Left colon (tissue), 2 donors: Measurements from ENCODE around the gene TENT4A. TPM values are rescaled to one million over a fixed set of nuclear protein-coding genes. Genes with fewer than 3 reads are reported as not detected.

Experiments used
- ATAC-seq: fragments of 200-7000 bp; cut with Tn5 transposase; one replicate; pipeline ENCODE4 v1.9.1; 2020; ENCODE audit warnings: mild to moderate bottlenecking, moderate library complexity
- DNase-seq, 2 donors: peaks; one replicate each; pipeline ENCODE4 v3.0.0-alpha.2; 2020
- intact Hi-C, 2 donors: fragments of 100-400 bp; cut with DNase I in 1 of 2; cut with micrococcal nuclease in 1 of 2; formaldehyde crosslinking; loops; one replicate each; pipeline versions ENCODE4 v1.11.2 to v1.14.0; 2022; cut with DNase I, micrococcal nuclease
- total RNA-seq, 2 donors: library from RNA; stranded (reverse); fragmentation: NEBNext Ultra II Directional; extraction: Animal tissue kit (Norgen Biotek cat#: 25700); gene quantifications; one replicate each; pipeline ENCODE4 v1.2.1, GENCODE V29; 2021
- donor health status: DM: no; HTN: no; CAD: no.
- donor health status: DM: yes; HTN: yes; CAD: no.

The TENT4A gene
- total RNA-seq, 2 donors from 2014 or later: 16.5 to 18.5 TPM

- intact Hi-C loops: loop anchor here in 1 of 2 donors (10.0 kb wide), 1 partner anchor 117 kb away; no protein-coding TSS in a partner anchor
- ATAC-seq (no peak), DNase-seq (no peak)
Measured at GRCh38 chr5:6742081-6742758, 29.0 kb downstream of the TENT4A start.

DNA sequence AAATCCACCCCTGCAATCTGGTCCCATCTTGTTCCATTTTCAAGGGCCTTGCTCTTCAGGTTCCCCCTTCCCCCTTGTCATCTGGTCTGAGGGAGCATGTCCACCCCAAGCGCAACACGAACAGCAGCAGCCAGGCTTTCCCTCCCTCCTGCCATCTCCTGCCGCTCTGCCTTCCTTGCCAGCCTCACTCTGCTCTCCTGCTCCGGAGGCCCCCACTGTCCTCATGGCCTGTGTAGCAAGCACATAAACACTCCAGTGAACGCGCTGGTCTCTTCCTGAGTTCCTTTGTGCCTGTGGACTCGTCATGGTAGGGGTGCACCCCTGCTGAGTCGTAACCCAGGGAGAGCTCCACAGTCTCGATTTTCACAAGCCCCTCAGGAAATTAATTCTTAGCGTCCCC lies 29.9 kb downstream of the TENT4A start:
- ATAC-seq: no peak
- intact Hi-C loops: loop anchor here in 1 of 2 donors (10.0 kb wide), 1 partner anchor 118 kb away; no protein-coding TSS in a partner anchor
- DNase-seq: no peak

- ATAC-seq: no peak
- no peak for DNase-seq
- intact Hi-C loops: loop anchor here in 1 of 2 donors (10.0 kb wide), 1 partner anchor 120 kb away; no protein-coding TSS in a partner anchor
Measured at GRCh38 chr5:6744841-6745705, 31.8 kb downstream of the TENT4A start.

DNA sequence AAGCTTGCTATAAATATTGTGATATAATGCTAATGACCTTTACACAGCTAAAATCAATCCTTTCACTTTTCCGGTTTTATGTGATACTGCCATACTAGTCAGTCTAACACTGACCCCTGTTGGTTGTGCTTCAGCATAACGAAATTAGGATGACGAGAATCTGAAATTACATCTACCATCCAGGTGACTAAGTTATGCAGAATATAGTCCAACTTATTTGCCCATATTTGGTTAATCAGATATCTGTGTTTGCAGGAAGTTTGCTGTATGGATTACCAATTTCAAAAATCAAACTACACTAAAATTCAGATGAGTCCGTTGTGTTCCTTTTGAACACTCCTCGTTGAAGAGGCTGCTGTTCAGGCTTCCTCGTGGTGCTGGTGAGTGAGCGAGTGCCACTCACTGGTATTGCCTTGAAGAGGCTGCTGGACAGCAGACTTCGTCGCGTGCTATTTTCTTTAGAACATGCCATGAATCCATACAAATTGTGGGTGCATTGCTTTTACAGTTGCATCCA lies 32.5 kb downstream of the TENT4A start:
- ATAC-seq (peak; percentile 93), DNase-seq (no peak)

DNA sequence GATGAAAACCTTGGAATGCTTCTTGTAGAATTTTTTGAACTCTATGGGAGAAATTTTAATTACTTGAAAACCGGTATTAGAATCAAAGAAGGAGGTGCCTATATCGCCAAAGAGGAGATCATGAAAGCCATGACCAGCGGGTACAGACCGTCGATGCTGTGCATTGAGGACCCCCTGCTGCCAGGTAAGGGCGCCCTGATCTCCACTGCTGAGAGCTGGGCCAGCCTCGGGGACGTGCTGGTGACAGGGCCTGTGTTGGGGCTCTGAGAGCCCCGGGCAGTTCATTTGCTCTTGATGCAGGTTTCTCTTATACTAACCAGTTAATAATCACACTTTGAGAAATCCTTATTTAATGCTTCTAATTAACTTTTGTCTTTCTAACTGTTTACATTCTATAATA lies 33.0 kb downstream of the TENT4A start:
- DNase-seq: no peak
- intact Hi-C loops: loop anchor here in 1 of 2 donors (10.0 kb wide), 1 partner anchor 121 kb away; no protein-coding TSS in a partner anchor
- no peak for ATAC-seq

More for the DNA sequence above, 32.5 kb downstream of the TENT4A start:
- intact Hi-C loops: loop anchor here in 1 of 2 donors (10.0 kb wide), 1 partner anchor 121 kb away; no protein-coding TSS in a partner anchor

GRCh38 chr5:6747103-6747502 lies 33.9 kb downstream of the TENT4A start:
- intact Hi-C loops: loop anchor here in 1 of 2 donors (10.0 kb wide), 1 partner anchor 122 kb away; no protein-coding TSS in a partner anchor
- no peak for ATAC-seq
- DNase-seq: no peak

GRCh38 chr5:6748142-6748541 lies 34.9 kb downstream of the TENT4A start:
- DNase-seq (no peak), ATAC-seq (no peak)
- intact Hi-C loops: loop anchor here in 1 of 2 donors (10.0 kb wide), 1 partner anchor 123 kb away; no protein-coding TSS in a partner anchor

DNA sequence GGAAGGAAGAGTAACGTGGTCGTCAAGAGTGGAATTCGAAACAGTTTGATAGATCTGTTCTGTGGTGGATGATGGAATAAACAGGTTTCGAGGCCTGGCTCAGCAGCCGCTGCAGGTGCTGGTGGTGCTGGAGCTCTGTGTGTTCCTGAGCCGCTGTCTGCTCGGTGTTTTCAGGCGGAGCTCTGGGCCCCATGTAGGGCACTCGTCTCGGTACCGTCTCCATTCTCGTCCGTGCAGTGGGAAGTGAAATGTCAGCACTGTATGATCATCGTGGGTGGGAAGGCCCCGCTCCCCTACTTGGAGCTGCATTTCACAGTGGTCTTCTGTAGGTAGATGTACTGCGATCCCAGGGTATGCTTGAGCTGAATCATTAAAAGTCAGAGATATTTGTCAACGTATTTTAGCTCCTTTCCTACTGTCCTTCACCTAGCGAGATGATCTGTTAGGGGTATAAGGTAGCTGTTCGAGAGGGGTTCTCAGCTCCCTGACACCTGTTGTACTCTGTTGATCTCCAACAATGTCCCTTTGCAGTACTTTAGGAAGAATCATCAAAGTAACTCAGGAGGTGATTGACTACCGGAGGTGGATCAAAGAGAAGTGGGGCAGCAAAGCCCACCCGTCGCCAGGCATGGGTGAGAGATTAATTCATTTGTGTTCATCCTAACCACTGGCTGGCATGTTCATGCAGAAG lies 35.9 kb downstream of the TENT4A start:
- intact Hi-C loops: loop anchor here in 1 of 2 donors (10.0 kb wide), 1 partner anchor 124 kb away; no protein-coding TSS in a partner anchor
- ATAC-seq (no peak), DNase-seq (no peak)

DNA sequence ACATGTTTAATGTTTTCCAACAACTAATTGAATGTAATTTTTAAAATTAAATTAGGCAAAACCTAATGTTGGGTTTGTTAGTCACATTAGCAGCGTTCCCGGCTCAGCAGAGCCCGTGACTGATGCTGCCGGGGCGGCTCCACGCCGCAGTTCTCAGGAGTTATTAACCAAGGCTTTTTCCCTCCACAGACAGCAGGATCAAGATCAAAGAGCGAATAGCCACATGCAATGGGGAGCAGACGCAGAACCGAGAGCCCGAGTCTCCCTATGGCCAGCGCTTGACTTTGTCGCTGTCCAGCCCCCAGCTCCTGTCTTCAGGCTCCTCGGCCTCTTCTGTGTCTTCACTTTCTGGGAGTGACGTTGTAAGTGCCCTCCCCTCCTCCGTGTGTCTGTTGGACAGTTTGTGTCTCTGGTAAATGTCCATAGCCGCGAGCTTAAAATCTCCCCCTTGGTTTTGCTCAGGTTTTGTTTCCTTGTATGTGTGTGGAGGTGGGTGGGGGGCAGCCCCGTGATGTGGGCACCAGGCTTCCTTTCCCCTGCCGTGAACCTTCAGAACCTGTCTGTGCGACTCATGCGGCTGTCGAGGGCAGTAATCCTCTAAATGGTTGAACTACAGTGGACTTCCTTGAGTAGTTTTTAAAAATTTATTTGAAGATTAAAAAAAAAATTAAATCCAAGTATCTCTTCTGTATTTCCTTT lies 37.1 kb downstream of the TENT4A start:
- ATAC-seq (no peak), DNase-seq (no peak)
- intact Hi-C loops: no loop called here

DNA sequence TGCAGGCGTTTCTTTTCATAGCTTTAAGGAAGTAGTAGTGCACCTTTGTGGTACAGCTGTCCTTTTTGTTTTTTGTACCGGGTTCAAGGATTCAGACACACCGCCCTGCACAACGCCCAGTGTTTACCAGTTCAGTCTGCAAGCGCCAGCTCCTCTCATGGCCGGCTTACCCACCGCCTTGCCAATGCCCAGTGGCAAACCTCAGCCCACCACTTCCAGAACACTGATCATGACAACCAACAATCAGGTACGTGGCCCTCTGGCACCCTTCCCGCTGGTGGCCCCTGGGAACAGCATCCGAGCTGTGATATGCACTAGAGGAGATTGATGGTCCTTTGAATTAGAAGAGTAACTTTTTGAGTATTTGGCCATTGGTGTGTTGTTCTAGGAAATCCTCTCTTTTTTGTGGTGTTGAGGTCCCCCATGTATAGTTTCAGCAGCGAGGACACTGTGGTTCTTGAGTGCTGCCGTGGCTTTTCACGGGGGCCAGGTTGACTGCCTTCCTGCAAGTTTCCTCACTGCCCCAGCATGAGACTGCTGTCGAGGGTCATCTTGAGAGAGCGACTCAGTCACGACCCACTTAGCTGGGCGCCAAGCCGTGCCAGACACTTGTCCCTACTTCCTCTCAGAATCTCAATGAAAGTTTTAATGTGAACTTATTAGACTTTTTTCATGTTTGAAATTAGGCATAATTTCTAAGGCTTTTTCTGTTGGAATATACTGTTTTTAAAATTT lies 37.9 kb downstream of the TENT4A start:
- ATAC-seq (no peak), DNase-seq (no peak)
- intact Hi-C loops: no loop called here

DNA sequence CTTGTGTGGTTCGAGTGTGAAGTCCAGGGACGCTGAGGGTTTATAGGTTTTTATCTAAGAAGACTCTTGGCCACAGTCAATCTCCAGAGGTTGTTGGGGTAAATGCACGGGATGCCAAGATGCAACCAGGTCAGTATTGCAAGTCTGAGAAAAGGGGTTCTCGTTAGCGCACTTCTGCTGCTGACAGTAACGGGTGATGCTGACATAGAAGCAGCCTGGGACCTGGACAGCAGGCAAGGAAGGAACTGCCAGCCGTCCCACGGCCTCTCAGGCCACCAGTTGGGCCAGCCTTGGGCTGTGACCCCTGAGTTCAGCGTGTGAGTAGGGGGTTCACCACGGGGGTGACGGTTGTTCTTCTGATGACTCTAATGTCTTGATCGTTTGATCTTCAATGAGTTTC lies 39.0 kb downstream of the TENT4A start:
- intact Hi-C loops: no loop called here
- ATAC-seq (no peak), DNase-seq (no peak)

DNA sequence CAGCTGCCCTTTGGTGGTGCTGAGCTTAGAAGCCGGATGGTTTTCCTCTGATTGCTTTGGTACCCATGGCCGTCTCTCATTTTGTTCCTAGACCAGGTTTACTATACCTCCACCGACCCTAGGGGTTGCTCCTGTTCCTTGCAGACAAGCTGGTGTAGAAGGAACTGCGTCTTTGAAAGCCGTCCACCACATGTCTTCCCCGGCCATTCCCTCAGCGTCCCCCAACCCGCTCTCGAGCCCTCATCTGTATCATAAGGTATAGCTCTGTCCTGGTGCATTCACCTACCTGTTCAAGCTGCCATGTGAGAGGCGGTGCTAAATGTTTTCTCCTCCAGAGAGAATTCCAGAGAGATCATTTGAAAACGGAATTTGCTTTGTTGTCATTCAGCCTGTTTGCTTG lies 39.5 kb downstream of the TENT4A start:
- ATAC-seq (no peak), DNase-seq (no peak)
- intact Hi-C loops: no loop called here

- DNase-seq: no peak
- intact Hi-C loops: no loop called here
- no peak for ATAC-seq
Measured at GRCh38 chr5:6753851-6754250, 40.6 kb downstream of the TENT4A start.

DNA sequence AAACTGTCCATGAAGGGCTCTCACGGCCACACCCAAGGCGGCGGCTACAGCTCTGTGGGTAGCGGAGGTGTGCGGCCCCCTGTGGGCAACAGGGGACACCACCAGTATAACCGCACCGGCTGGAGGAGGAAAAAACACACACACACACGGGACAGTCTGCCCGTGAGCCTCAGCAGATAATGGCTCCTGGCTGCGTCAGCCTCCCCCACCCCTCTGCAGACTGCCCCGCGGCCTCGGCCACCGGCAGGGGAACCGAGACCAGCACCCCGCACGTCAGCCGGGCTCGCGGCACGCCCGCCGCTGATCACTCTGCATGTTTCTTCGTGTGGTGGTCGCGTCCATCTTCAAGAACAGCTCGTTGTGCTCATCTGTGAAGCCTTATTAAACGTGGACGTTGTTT lies 41.5 kb downstream of the TENT4A start:
- DNase-seq (no peak), ATAC-seq (no peak)
- intact Hi-C loops: no loop called here

GRCh38 chr5:6755519-6755918 lies 42.3 kb downstream of the TENT4A start:
- intact Hi-C loops: no loop called here
- ATAC-seq (no peak), DNase-seq (no peak)

GRCh38 chr5:6755941-6756340 lies 42.7 kb downstream of the TENT4A start:
- intact Hi-C loops: no loop called here
- no peak for DNase-seq
- ATAC-seq: no peak

GRCh38 chr5:6757414-6757969 lies 44.3 kb downstream of the TENT4A start:
- intact Hi-C loops: no loop called here
- ATAC-seq: no peak
- no peak for DNase-seq
